Mammary epithelial cell (primary cell): Measurements from ENCODE around the gene SYTL4.

Experiments
- EZH2 ChIP-seq: IDR thresholded peaks from 2 replicates; pipeline ENCODE4 v1.6.1; 2012; ENCODE audit warnings: low read length, inconsistent platforms, borderline replicate concordance
- TF ChIP-seq, protein P1 (sequence below), 2 donors: IDR thresholded peaks in 1 of 2; conservative IDR thresholded peaks in 1 of 2; 2 replicates each; pipeline ENCODE4 v1.5.1; 2011 to 2012; ENCODE audit warnings: inconsistent platforms in 2 of 2, low read length in 2 of 2, mild to moderate bottlenecking in 2 of 2, control low read depth in 1 of 2, low read depth in 1 of 2; ENCODE audit not compliant: insufficient read depth in 1 of 2; ENCODE audit errors: extremely low read depth in 1 of 2

- no peak for TF ChIP-seq EZH2
- TF ChIP-seq, protein P1, sequence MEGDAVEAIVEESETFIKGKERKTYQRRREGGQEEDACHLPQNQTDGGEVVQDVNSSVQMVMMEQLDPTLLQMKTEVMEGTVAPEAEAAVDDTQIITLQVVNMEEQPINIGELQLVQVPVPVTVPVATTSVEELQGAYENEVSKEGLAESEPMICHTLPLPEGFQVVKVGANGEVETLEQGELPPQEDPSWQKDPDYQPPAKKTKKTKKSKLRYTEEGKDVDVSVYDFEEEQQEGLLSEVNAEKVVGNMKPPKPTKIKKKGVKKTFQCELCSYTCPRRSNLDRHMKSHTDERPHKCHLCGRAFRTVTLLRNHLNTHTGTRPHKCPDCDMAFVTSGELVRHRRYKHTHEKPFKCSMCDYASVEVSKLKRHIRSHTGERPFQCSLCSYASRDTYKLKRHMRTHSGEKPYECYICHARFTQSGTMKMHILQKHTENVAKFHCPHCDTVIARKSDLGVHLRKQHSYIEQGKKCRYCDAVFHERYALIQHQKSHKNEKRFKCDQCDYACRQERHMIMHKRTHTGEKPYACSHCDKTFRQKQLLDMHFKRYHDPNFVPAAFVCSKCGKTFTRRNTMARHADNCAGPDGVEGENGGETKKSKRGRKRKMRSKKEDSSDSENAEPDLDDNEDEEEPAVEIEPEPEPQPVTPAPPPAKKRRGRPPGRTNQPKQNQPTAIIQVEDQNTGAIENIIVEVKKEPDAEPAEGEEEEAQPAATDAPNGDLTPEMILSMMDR (conservative IDR thresholded peaks at IDR 0.05 in 1 of 2, IDR thresholded peaks at IDR 0.05 in 1 of 2; ENCODE audit: extremely low read depth in 1 of 2, insufficient read depth in 1 of 2, low read depth in 1 of 2, low read length in 2 of 2) = peak; percentile 26 to 53
Measured at GRCh38 chrX:100636321-100636991, 95.5 kb downstream of the SYTL4 start, which contains the start of gene TSPAN6.
